ENCODE data around the gene GPR108. TPM values are rescaled to one million over a fixed set of nuclear protein-coding genes. Genes with fewer than 3 reads are reported as not detected.

The GPR108 gene
- polyA plus RNA-seq, 2 donors: 55.8 to 93.8 TPM

DNA sequence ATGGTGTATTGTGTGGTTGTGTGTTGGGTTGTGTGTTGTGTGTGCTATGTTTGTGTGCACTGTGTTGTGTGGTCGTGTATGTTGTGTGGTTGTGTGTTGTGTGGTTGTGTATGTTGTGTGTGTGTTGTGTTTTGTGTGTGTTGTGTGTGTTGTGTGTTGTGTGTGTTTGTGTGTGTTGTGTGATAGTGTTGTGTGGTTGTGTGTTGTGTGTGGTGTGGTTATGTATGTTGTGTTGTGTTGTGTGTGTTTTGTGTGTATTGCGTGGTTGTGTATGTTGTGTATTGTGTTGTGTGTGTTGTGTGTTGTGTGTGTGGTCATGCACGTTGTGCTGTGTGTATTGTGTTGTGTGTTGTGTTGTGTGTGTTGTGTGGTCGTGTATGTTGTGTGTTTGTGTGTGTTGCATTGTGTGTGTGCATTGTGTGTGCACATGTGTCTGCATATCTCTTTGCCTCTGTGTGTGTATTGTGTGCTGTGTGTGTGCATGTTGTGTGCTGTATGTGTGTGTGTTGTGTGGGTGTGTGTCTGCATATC, 19.9 kb downstream of the GPR108 start:
- Histone ChIP-seq H3K9me3 (ENCODE audit: control insufficient read depth in 2 of 2, insufficient read depth in 1 of 2, low read depth in 1 of 2, low read length in 1 of 2) (peaks cover 0 to 6% of the 10 kb centered on the region in 2 donors), H3K27me3 (ENCODE audit: control insufficient read depth in 1 of 2, insufficient read depth in 2 of 2, low read length in 2 of 2) (no peaks in the 10 kb centered on the region), H3K4me1 (ENCODE audit: control insufficient read depth in 2 of 2, insufficient read depth in 2 of 2, low read length in 1 of 2) (peaks cover 0 to 8% of the 10 kb centered on the region in 2 donors), H3K4me3 (ENCODE audit: low read depth in 1 of 2, low read length in 2 of 2) (no peak overlapping the region), H3K27ac (ENCODE audit: low read depth in 2 of 2, low read length in 1 of 2) (no peak overlapping the region), H3K36me3 (ENCODE audit: control insufficient read depth in 2 of 2, insufficient read depth in 2 of 2, low read length in 1 of 2) (no peaks in the 10 kb centered on the region)
- WGBS, 2 donors: 83% methylated on average over 4 of the region's 4 CpGs

GRCh38 chr19:6717036-6717435, 20.3 kb downstream of the GPR108 start:
- Histone ChIP-seq H3K27me3 (ENCODE audit: control insufficient read depth in 1 of 2, insufficient read depth in 2 of 2, low read length in 2 of 2) (no peaks in the 10 kb centered on the region), H3K27ac (ENCODE audit: low read depth in 2 of 2, low read length in 1 of 2) (no peak overlapping the region), H3K4me1 (ENCODE audit: control insufficient read depth in 2 of 2, insufficient read depth in 2 of 2, low read length in 1 of 2) (peaks cover 0 to 8% of the 10 kb centered on the region in 2 donors), H3K36me3 (ENCODE audit: control insufficient read depth in 2 of 2, insufficient read depth in 2 of 2, low read length in 1 of 2) (no peaks in the 10 kb centered on the region), H3K4me3 (ENCODE audit: low read depth in 1 of 2, low read length in 2 of 2) (no peak overlapping the region), H3K9me3 (ENCODE audit: control insufficient read depth in 2 of 2, insufficient read depth in 1 of 2, low read depth in 1 of 2, low read length in 1 of 2) (peaks cover 0 to 6% of the 10 kb centered on the region in 2 donors)
- WGBS, 2 donors: 71 to 76% methylated on average over 10 of the region's 10 CpGs

- H3K36me3 ChIP-seq (ENCODE audit: control insufficient read depth in 2 of 2, insufficient read depth in 2 of 2, low read length in 1 of 2): no peaks in the 10 kb centered on the region
- peaks cover 0 to 8% of the 10 kb centered on the region in 2 donors for H3K4me1 ChIP-seq (ENCODE audit: control insufficient read depth in 2 of 2, insufficient read depth in 2 of 2, low read length in 1 of 2)
- H3K27me3 ChIP-seq (ENCODE audit: control insufficient read depth in 1 of 2, insufficient read depth in 2 of 2, low read length in 2 of 2): no peaks in the 10 kb centered on the region
- 67 to 75% methylated on average over 6 of the region's 6 CpGs for WGBS, 2 donors
- H3K9me3 ChIP-seq (ENCODE audit: control insufficient read depth in 2 of 2, insufficient read depth in 1 of 2, low read depth in 1 of 2, low read length in 1 of 2): peaks cover 0 to 6% of the 10 kb centered on the region in 2 donors
- H3K27ac ChIP-seq (ENCODE audit: low read depth in 2 of 2, low read length in 1 of 2): no peak overlapping the region
- no peak overlapping the region for H3K4me3 ChIP-seq (ENCODE audit: low read depth in 1 of 2, low read length in 2 of 2)
Observed at GRCh38 chr19:6716610-6716970, 20.8 kb downstream of the GPR108 start.

- Histone ChIP-seq H3K4me3 (ENCODE audit: low read depth in 1 of 2, low read length in 2 of 2) (no peak overlapping the region), H3K36me3 (ENCODE audit: control insufficient read depth in 2 of 2, insufficient read depth in 2 of 2, low read length in 1 of 2) (no peaks in the 10 kb centered on the region), H3K27me3 (ENCODE audit: control insufficient read depth in 1 of 2, insufficient read depth in 2 of 2, low read length in 2 of 2) (no peaks in the 10 kb centered on the region), H3K27ac (ENCODE audit: low read depth in 2 of 2, low read length in 1 of 2) (no peak overlapping the region), H3K4me1 (ENCODE audit: control insufficient read depth in 2 of 2, insufficient read depth in 2 of 2, low read length in 1 of 2) (peaks cover 0 to 8% of the 10 kb centered on the region in 2 donors), H3K9me3 (ENCODE audit: control insufficient read depth in 2 of 2, insufficient read depth in 1 of 2, low read depth in 1 of 2, low read length in 1 of 2) (peaks cover 0 to 6% of the 10 kb centered on the region in 2 donors)
- 87 to 88% methylated on average over 11 of the region's 11 CpGs for WGBS, 2 donors
Observed at GRCh38 chr19:6714749-6715555, 22.4 kb downstream of the GPR108 start.

DNA sequence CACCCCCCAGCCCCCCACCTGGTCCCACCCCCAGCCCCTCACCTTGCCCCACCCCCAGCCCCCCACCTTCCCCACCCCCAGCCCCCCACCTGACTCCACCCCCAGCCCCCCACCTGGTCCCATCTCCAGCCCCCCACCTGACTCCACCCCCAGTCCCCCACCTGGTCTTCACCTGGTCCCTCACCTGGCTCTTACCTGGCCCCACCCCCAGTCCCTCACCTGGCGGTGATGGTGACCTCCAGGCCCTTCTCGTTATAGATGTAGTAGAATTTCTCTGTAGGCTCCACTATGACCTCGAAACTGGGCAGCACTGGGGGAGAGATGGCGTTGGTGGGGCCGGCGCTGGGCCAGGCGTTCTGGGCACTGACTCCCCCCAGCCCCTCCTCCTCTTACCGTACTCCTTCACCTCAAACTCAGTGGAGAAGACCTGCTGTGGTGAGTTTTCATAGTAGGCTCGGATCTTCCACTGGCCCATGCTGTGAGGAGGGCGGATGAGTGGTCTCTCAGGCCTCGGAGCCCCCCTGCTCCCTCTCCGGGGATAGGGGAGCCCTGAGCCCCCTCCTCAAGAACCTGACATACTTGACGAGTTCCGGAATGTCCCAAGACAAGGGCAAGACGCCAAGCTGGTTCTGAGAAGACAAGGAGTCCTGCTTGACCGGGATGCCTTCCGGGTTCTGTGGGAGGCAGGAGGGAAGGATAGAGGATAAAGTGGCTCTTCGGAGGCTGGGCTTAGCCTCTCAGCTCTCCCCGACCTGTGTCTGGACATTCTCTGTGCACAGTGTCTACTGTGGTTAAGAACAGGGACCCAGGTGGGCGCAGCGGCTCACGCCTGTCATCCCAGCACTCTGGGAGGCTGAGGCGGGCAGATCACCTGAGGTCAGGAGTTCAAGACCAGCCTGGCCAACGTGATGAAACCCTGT, 23.3 kb downstream of the GPR108 start:
- Histone ChIP-seq H3K4me3 (ENCODE audit: low read depth in 1 of 2, low read length in 2 of 2) (no peak overlapping the region), H3K4me1 (ENCODE audit: control insufficient read depth in 2 of 2, insufficient read depth in 2 of 2, low read length in 1 of 2) (peaks cover 0 to 5% of the 10 kb centered on the region in 2 donors), H3K27ac (ENCODE audit: low read depth in 2 of 2, low read length in 1 of 2) (no peak overlapping the region), H3K9me3 (ENCODE audit: control insufficient read depth in 2 of 2, insufficient read depth in 1 of 2, low read depth in 1 of 2, low read length in 1 of 2) (peaks cover 0 to 6% of the 10 kb centered on the region in 2 donors), H3K27me3 (ENCODE audit: control insufficient read depth in 1 of 2, insufficient read depth in 2 of 2, low read length in 2 of 2) (no peaks in the 10 kb centered on the region), H3K36me3 (ENCODE audit: control insufficient read depth in 2 of 2, insufficient read depth in 2 of 2, low read length in 1 of 2) (no peaks in the 10 kb centered on the region)
- WGBS, 2 donors: 68 to 74% methylated on average over 24 of the region's 24 CpGs

DNA sequence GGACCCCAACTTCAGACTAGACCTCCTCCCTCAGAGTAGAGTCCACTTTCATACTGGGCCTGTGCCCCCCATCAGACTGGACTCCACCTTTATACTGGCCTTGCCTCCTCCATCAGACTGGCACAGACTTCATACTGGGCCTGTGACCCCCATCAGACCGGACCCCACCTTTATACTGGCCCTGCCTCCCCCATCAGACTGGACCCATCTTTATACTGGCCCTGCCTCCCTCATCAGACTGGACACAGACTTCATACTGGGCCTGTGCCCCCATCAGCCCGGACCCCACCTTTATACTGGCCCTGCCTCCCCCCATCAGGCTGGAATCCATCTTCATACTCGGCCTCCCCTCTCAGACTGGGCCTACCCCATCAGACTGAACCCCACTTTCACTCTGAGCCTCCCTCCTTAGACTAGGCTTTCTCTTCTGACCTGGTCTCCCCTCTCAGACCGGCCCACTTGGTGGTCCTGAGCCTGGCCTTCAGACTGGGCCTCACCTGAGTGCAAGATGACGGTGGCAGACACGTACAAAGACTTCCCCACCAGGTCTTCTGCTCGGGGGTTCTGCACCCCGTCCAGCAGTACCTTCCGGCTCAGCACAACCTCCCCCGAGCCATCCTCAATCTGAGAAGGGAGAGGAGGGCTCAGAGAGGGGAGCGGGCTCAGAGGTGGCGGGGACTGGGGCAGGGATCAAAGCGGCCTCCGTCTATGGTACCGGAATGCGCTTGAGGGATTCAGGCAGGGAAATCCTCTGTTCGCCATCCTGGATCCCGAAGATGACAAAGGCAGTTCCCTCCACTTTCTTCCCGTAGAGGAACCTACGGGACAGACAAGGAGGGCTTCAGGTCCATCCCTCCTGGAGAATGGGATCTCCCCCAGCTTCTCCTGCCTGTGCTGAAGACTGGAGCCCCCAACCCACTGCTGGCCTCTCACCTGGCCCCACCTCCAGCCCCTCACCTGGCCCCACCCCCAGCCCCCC, 24.4 kb downstream of the GPR108 start:
- 90 to 91% methylated on average over 19 to 20 of the region's 20 CpGs for WGBS, 2 donors
- H3K9me3 ChIP-seq (ENCODE audit: control insufficient read depth in 2 of 2, insufficient read depth in 1 of 2, low read depth in 1 of 2, low read length in 1 of 2): peaks cover 0 to 6% of the 10 kb centered on the region in 2 donors

DNA sequence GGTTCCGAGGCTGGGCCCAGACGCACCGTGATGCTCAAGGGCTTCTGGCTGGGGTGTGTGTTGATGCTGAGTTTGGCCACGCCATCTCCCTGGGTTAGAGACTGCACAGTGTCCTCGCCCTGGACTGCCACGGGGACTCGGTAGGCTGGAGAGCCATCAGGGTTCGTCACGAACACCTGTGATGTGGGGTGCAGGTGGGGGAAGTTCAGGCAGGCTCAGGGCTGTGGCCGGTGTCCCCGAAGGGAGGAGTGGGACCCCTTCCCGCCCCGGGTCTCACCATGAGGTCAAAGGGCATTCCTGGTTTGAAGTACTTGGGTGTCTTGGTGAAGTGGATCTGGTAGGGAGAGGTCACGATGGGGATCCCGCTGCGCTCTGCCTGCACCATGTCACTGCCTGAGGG, 25.1 kb downstream of the GPR108 start:
- no peak overlapping the region for H3K27ac ChIP-seq (ENCODE audit: low read depth in 2 of 2, low read length in 1 of 2)
- no peaks in the 10 kb centered on the region for H3K27me3 ChIP-seq (ENCODE audit: control insufficient read depth in 1 of 2, insufficient read depth in 2 of 2, low read length in 2 of 2)
- peaks cover 0 to under 1% of the 10 kb centered on the region in 2 donors for H3K9me3 ChIP-seq (ENCODE audit: control insufficient read depth in 2 of 2, insufficient read depth in 1 of 2, low read depth in 1 of 2, low read length in 1 of 2)
- H3K4me1 ChIP-seq (ENCODE audit: control insufficient read depth in 2 of 2, insufficient read depth in 2 of 2, low read length in 1 of 2): no peaks in the 10 kb centered on the region
- H3K4me3 ChIP-seq (ENCODE audit: low read depth in 1 of 2, low read length in 2 of 2): no peak overlapping the region
- 86 to 93% methylated on average over 16 of the region's 16 CpGs for WGBS, 2 donors
- no peaks in the 10 kb centered on the region for H3K36me3 ChIP-seq (ENCODE audit: control insufficient read depth in 2 of 2, insufficient read depth in 2 of 2, low read length in 1 of 2)

More for the DNA sequence above, 24.4 kb downstream of the GPR108 start:
- Histone ChIP-seq H3K36me3 (ENCODE audit: control insufficient read depth in 2 of 2, insufficient read depth in 2 of 2, low read length in 1 of 2) (no peaks in the 10 kb centered on the region), H3K27me3 (ENCODE audit: control insufficient read depth in 1 of 2, insufficient read depth in 2 of 2, low read length in 2 of 2) (no peaks in the 10 kb centered on the region), H3K4me3 (ENCODE audit: low read depth in 1 of 2, low read length in 2 of 2) (no peak overlapping the region), H3K27ac (ENCODE audit: low read depth in 2 of 2, low read length in 1 of 2) (no peak overlapping the region), H3K4me1 (ENCODE audit: control insufficient read depth in 2 of 2, insufficient read depth in 2 of 2, low read length in 1 of 2) (peaks cover 0 to 2% of the 10 kb centered on the region in 2 donors)

- H3K4me1 ChIP-seq (ENCODE audit: control insufficient read depth in 2 of 2, insufficient read depth in 2 of 2, low read length in 1 of 2): no peaks in the 10 kb centered on the region
- no peaks in the 10 kb centered on the region for H3K9me3 ChIP-seq (ENCODE audit: control insufficient read depth in 2 of 2, insufficient read depth in 1 of 2, low read depth in 1 of 2, low read length in 1 of 2)
- no peaks in the 10 kb centered on the region for H3K27me3 ChIP-seq (ENCODE audit: control insufficient read depth in 1 of 2, insufficient read depth in 2 of 2, low read length in 2 of 2)
- no peak overlapping the region for H3K4me3 ChIP-seq (ENCODE audit: low read depth in 1 of 2, low read length in 2 of 2)
- WGBS, 2 donors: 76 to 81% methylated on average over 10 of the region's 10 CpGs
- H3K36me3 ChIP-seq (ENCODE audit: control insufficient read depth in 2 of 2, insufficient read depth in 2 of 2, low read length in 1 of 2): no peaks in the 10 kb centered on the region
- no peak overlapping the region for H3K27ac ChIP-seq (ENCODE audit: low read depth in 2 of 2, low read length in 1 of 2)
Observed at GRCh38 chr19:6711605-6712004, 25.8 kb downstream of the GPR108 start.

- Histone ChIP-seq H3K27me3 (ENCODE audit: control insufficient read depth in 1 of 2, insufficient read depth in 2 of 2, low read length in 2 of 2) (no peaks in the 10 kb centered on the region), H3K27ac (ENCODE audit: low read depth in 2 of 2, low read length in 1 of 2) (no peak overlapping the region), H3K4me1 (ENCODE audit: control insufficient read depth in 2 of 2, insufficient read depth in 2 of 2, low read length in 1 of 2) (no peaks in the 10 kb centered on the region), H3K4me3 (ENCODE audit: low read depth in 1 of 2, low read length in 2 of 2) (no peak overlapping the region), H3K36me3 (ENCODE audit: control insufficient read depth in 2 of 2, insufficient read depth in 2 of 2, low read length in 1 of 2) (no peaks in the 10 kb centered on the region), H3K9me3 (ENCODE audit: control insufficient read depth in 2 of 2, insufficient read depth in 1 of 2, low read depth in 1 of 2, low read length in 1 of 2) (no peaks in the 10 kb centered on the region)
- 52 to 55% methylated on average over 9 of the region's 9 CpGs for WGBS, 2 donors
Observed at GRCh38 chr19:6711078-6711361, 26.4 kb downstream of the GPR108 start.
